Activated CD8-positive, alpha-beta memory T cell treated with anti-CD3 and anti-CD28 coated beads, Interleukin-2, amount 50 U/mL, for 4 hours (primary cell): ENCODE measurements around the gene MED13L.
A peak's percentile ranks its signal among the peaks of the same experiment; 100 is the strongest.

Experiments used
- DNase-seq: peaks from one replicate; pipeline ENCODE4 v3.0.0-alpha.2; 2020

Gene MED13L

GRCh38 chr12:116209503-116209902 is 68.0 kb downstream of the MED13L start:
- no peak for DNase-seq

- DNase-seq = no peak
Measured at GRCh38 chr12:116207274-116207673, 70.2 kb downstream of the MED13L start.

GRCh38 chr12:116206828-116207227 is 70.7 kb downstream of the MED13L start:
- no peak for DNase-seq

- no peak for DNase-seq
Measured at GRCh38 chr12:116204785-116205184, 72.7 kb downstream of the MED13L start.

- no peak for DNase-seq
Measured at GRCh38 chr12:116204169-116204568, 73.3 kb downstream of the MED13L start.

- no peak for DNase-seq
Measured at GRCh38 chr12:116202940-116203339, 74.6 kb downstream of the MED13L start.

GRCh38 chr12:116202433-116202832 is 75.1 kb downstream of the MED13L start:
- DNase-seq = no peak

- no peak for DNase-seq
Measured at GRCh38 chr12:116201908-116202307, 75.6 kb downstream of the MED13L start.

- DNase-seq = no peak
Measured at GRCh38 chr12:116201359-116201758, 76.1 kb downstream of the MED13L start.

GRCh38 chr12:116200812-116201211 is 76.7 kb downstream of the MED13L start:
- no peak for DNase-seq

GRCh38 chr12:116199160-116199706 is 78.3 kb downstream of the MED13L start:
- no peak for DNase-seq

- DNase-seq = no peak
Measured at GRCh38 chr12:116196752-116197718, 80.5 kb downstream of the MED13L start.

GRCh38 chr12:116196226-116196625 is 81.3 kb downstream of the MED13L start:
- no peak for DNase-seq

GRCh38 chr12:116194935-116195431 is 82.5 kb downstream of the MED13L start:
- peak; percentile 56 for DNase-seq

- no peak for DNase-seq
Measured at GRCh38 chr12:116189692-116190091, 87.8 kb downstream of the MED13L start.

- DNase-seq = no peak
Measured at GRCh38 chr12:116188581-116188980, 88.9 kb downstream of the MED13L start.

- no peak for DNase-seq
Measured at GRCh38 chr12:116187151-116187511, 90.4 kb downstream of the MED13L start.

GRCh38 chr12:116186482-116187150 is 90.9 kb downstream of the MED13L start:
- no peak for DNase-seq

- no peak for DNase-seq
Measured at GRCh38 chr12:116184763-116185162, 92.7 kb downstream of the MED13L start.

- DNase-seq = no peak
Measured at GRCh38 chr12:116183741-116184141, 93.8 kb downstream of the MED13L start.

- DNase-seq = no peak
Measured at GRCh38 chr12:116182359-116183063, 95.0 kb downstream of the MED13L start.

- DNase-seq = no peak
Measured at GRCh38 chr12:116180448-116180847, 97.0 kb downstream of the MED13L start.

- no peak for DNase-seq
Measured at GRCh38 chr12:116179384-116179783, 98.1 kb downstream of the MED13L start.
